ENCODE measurements around the gene SLC25A38.

Gene SLC25A38

GRCh38 chr3:39438880-39439279 is 55.7 kb downstream of the SLC25A38 start:
- no peak for DNase-seq

DNA sequence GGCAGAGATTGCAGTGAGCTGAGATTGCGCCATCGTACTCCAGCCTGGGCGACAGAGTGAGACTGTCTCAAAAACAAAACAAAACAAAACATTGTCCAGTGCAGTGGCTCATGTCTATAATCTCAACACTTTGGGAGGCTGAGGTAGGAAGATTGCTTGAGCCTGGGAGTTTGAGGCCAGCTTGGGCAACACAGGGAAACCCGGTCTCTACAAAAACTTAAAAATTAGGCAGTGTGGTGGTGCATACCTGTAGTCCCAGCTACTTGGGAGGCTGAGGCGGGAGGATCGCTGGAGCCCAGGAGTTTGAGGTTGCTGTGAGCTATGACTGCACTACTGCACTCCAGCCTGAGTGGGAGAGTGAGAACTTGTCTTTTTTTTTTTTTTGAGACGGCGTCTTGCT is 57.1 kb downstream of the SLC25A38 start:
- DNase-seq = no peak

DNA sequence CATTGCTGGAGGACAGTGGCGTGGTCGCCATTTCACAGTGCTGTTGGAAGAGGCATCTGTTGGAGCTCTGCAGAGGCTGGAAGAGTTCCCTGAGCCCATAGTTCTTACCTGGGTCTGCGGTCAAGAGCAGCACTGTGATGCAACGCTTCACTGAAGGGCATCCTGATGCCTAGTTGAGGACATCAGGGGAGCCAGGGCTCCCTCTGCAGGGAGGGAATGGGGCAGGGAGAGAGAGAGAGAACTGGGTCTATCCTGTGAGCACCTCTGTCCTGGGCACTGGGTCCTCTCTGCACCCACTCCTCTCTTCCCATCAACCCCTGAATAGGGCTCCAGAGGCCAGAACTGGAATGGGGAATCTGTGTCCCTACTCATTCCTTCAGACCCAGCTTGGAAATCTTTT is 60.4 kb downstream of the SLC25A38 start:
- DNase-seq = no peak

DNA sequence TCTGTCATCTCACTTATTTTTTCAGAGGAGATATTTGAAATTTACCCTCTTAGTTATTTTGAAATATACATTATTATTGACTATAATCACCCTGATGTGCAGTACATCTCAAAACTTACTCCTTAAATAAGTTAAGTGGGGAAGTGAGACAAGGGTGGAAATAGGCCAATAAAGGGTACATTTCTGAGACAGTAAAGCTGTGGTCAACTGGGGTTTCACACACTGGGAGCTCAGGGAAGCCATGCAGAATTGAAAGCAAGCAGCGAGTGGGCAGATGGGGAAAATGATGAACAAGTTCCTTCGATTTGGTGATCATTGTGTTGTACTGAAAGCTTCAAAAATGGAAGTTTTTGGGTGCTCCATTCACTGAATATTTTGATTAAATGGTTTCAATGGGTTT is 62.8 kb downstream of the SLC25A38 start:
- DNase-seq = no peak

GRCh38 chr3:39446444-39446843 is 63.3 kb downstream of the SLC25A38 start:
- no peak for DNase-seq

Data from NCI-H526 treated with DMSO at 0.1 percent for 48 hours (cell line).